GM19238 (cell line): ENCODE measurements around the gene COL1A1.

Experiments
- DNase-seq: peaks from one replicate; pipeline ENCODE4 v3.0.0; 2011; ENCODE audit warnings: low spot score; ENCODE audit not compliant: insufficient read length

Gene COL1A1

DNA sequence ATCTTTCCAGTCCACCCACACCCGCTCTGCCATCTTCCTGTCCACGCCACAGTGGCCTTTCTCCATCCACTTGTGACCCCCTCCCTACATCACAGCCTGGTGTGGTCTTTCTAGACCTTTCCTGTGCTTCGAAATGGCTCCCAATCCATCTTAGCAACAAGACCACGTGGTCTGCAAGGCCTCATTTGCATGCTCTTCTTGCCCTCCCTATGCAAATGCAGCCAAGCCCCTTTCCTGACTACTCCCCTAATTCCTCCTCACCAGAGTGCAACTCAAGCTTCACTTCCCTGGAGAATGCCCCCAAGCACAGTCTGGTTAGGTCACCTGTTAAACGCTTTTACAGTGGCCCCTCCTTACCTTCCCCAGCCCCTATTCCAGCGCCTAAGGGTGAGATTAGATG is 57.1 kb downstream of the COL1A1 start:
- DNase-seq, result no peak

DNA sequence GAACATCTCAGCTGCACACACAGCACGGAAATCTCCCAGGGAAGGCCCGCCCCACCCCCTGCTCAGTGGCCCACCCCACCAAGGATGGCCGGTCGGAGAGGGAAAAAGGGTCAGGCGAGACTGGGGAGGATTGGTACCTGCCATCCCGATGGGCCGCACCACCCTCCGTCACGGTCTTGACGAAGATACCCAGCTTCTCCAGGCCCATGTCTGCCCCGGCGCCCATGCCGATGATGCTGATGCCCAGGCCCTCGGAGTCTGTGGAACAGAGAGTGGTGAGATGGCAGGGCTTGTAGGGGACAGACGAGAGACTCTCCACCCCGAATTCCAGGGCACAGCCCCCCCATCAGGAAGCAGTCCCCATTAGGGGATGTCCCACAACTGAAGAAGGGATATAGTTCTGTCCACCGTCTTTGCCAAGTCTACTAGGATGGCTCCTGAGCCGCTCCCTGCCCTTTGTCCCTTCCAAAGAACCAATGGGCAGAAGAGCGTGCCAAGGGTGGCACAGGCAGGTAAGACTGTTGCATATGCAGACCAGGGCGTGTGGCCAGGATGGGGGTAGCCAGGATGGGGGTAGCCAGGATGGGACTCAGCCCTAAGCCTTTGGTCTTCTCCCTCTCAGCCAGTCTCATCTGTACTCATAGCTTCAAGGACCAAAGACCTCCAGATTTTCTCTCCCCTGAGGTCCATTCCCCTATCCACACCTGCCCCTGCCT is 57.8 kb downstream of the COL1A1 start:
- no peak for DNase-seq

DNA sequence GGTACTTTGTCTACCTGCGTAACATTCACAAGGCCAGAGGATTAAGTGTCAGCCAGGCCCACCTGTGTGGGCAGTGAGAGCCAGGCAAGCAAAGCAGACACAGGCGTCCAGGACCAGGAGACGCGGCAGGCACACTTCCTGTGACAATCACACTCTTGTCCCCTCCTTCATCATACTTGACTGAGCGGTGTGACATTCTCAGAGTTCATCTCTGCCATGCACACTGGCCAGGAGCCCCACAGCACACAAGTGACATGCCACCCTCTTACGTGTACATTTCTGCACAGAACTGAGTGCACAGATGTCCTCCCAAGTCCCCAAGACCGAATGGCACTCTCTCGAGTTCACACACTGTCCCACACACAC is 59.7 kb downstream of the COL1A1 start:
- DNase-seq, result no peak

DNA sequence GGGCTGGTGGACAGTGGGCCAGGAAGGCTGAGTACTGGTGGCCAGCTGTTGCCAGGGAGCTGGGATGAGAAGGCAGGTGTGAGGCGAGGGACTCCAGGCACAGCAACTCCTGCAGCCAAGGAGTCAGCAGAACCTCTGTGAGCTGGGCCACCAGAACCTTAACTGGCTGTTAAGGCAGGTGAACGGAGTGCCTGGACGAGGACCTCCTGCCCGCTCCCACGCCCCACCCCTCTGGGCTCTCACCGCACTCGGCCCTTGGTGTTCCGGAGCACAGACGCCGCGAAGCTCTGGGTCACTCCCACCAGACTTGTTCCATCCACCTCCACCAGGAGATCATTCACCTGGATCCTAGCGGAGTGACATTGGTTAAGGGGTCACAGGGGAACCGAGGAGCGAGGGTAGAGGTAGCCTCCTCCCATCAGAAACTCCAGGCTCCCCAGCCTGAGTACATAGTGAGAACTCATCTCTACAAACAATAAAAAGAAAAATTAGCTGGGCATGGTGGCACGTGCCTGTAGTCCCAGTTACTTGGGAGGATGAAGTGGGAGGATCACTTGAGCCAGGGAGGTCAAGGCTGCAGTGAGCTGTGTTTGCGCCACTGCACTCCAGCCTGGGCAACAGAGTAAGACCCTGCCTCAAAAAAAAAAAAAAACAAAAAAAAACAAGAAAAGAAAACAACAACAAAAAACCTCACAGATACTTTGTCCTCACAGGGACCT is 60.2 kb downstream of the COL1A1 start:
- no peak for DNase-seq

DNA sequence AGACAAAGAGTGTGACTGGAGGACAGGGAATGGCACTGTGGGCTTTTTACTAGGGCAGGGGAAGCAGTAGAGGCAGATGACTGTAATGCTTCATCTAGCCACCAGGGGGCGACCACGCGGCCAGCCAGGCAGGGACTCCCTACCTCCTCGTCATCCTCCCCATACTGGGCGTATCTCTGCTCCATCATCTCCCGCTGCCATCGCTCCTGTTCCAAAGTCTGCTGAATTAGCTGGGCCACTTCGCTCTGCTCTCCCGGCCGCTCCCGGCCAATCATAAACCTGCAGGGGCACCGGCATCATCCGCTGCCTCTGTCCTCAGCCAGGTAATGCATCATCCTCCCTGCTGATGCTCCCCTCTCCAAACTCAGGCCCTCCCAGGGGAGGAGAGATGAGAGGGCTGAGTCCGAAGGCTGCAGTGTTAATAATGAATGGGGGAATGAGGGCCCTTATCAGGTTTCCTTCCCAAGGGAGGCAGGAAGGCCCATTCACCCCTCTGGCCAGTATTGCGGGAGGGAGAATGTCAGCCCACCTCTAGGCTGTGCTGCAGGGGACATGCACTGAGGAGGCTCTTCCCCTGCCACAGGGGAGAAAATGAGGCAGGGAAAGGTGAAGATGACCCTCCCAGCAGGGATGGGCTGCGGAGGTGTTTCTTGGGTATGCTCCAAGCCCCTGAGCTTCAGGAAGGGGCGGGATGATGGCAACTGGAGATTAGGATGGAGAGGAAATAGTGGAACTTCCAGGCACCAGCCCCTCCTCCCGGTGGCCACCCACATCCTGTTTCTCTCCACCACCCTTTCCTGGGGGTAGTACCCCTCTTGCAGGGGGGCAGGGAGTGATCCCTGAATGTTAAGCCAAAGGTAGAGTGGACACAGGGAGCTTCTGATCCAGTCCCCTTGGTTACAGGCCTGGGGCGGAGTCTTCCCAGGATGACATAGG is 61.2 kb downstream of the COL1A1 start:
- peak; percentile 88 for DNase-seq

DNA sequence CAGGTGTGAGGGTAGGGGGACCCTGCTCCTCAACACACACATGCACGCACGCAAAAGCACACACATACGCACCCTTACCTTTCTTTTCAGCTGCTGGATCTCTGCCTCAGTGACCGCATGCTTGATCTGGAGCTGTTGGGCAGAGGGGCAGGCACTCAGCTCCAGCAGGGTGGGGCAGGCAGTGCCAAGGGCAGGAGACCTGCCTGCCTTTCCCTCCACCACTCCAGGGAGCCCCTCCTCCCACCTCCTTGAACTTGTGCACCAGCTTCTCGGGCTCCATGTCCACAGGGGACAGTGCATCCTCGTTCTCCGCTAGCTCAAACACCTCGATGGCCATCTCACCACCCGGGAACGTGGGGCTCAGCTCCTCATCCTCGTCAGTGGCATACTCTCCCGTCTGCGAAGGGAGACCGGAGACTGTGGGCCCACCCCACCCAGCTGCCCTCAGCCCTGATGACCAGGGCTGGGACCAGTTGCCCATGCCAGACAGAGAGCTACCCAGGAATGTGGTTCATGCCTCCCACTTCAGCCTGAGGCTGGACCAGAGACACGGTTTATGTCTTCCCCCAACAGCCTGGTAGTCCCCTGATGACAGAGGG is 62.1 kb downstream of the COL1A1 start:
- no peak for DNase-seq

DNA sequence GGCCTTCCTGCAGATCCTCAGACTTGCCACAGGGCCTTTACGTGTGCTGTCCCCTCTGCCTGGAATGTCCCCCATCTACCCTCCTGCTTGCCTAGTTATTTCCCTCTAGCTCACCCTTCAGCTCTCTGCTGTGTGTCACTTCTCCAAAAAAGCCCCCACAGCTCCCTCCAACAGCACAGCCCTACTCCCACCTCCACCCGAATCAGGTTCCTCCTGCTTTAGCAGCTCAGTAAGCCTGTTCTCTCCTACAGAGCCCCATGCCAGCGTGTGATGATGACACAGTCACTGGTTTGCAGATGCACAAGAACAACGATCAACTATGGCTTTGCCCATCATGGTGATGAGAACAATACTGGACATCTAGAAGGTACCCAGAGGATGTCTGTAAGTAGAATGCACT is 64.4 kb downstream of the COL1A1 start:
- DNase-seq, result no peak

DNA sequence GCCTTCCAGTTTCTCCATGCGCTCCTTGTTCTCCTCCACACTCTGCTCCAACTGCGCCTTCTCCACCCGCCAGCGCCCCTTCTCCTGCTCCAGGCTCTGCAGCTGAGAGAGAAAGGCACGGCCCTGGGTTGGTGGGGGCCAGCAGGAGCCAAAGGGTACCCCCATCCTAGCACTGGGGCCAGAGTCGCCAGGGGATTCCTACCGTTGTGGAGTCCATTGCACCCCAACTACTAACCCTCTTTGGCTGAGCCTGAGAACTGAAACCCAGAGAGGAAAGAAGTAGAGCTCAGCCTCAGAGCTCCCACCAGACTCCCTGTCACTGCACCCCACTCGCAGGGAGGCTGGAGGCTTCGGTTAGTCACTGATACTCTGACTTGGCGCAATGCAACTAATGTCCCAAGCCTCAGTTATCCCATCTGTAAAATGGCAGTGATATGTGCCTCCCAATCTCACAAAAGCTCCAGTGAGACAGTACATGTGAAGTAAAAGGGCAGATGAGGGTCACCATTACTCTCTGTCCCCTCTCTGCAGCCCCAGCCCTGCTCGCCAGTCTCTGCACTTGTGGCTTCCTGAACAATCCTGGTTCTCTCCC is 65.2 kb downstream of the COL1A1 start:
- no peak for DNase-seq

DNA sequence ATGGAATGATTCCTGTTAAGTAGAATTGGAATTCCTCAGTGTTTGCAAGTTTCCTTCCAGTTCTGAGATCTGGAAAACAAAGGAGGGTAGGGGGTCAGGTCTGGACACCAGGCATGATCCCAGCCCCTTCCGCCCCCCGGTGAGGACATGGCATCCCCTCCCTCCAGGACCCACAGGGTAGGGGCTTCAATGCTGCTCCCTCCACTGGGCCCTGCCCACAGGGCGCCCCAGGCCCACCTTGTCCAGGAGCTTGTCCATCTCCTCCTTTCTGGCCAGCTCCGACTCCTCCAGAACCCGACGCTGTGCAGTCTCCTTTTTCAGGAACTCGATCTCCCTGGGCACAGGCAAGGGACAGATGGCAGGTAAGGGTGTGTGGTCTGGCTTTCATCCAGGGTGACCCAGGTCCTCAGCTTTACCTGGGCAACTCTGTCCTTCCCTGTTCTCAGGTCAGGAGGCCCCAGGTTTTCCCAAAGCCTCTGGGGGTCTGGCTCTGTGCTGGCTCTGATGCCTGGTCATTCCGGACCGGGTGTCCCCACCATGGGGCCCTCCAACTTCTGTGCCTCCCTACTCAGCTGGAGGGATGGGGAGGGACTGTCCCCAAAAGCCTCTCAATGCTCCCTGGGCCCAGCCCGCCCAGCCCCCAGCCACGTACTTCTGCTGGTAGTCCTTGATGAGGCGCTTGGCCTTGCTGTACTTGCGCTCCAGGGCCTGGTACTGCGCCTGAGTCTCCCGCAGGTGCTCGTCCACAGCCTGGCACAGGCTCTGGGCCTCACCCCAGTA is 65.9 kb downstream of the COL1A1 start:
- no peak for DNase-seq

DNA sequence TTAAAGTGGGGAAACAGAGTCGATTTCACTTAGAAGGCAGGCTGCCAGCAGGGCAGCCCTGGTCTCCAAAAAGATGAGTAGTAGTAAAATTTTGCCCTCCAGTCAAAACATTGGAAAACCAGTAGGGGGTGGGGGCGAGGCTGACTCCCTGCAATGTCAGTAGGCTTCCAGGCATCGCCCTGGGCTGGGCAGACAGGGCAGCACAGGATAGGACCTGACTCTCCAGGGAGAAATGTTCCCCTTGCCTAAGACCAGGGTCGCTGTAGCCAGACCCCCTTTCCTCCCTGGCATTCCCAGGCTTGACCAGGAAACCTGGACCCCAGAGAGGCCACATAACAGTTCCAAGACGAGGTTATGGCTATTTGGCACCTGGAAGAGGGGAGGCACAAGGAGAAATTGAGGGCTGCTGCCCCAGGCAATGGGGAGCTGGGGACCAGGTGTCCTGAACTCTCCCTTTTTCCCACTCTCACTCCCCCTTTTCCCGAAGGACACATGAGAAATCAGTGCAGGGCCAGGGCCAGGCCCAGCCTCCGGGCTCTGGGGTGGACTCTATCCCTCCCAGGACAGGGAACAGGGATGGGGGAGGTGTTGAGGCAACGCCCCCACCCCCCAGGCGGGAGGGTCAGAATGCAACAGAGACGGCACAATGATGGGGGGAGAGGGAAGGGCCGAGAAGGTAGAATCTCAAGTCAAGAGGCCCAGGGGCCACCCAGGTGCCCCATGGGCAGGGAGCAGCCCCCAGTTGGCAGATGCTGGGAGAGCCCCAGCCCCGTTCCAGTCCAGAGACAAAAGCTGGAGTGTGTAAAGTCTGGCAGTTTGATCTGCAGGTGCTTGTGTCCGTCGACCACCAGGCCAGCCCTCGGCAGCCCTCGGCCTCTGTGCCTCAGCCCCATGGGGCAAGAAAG is 67.0 kb downstream of the COL1A1 start:
- DNase-seq, result no peak

DNA sequence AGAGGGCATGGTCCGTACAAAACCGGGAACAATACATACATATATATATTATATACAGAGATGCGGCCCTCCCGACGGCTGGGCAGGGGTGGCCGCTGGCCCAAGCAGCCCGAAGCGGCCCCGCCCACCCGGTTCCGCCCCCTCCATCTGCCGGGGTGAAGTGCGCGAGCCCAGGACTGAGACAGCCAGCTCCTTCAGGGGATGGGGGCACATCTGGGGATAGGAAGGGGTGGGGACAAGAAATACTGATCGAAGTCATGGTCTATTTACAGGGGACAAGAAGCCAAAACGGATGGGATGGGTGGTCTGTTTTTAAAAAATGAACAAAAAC is 67.7 kb downstream of the COL1A1 start:
- DNase-seq, result no peak
